NCI-H345 (cell line): ENCODE data around the gene ASB1.
A peak's percentile ranks its signal among the peaks of the same experiment; 100 is the strongest.

Source experiments
- DNase-seq: peaks from one replicate; lab custom pipeline; 2025; lab: John Stamatoyannopoulos, UW

The ASB1 gene

GRCh38 chr2:238495422-238495821 lies 68.7 kb downstream of the ASB1 start:
- no peak for DNase-seq

GRCh38 chr2:238496756-238497609 lies 70.3 kb downstream of the ASB1 start:
- no peak for DNase-seq

GRCh38 chr2:238497610-238498005 lies 70.9 kb downstream of the ASB1 start:
- no peak for DNase-seq

GRCh38 chr2:238498188-238498587 lies 71.5 kb downstream of the ASB1 start:
- no peak for DNase-seq

GRCh38 chr2:238498691-238499295 lies 72.1 kb downstream of the ASB1 start:
- DNase-seq, result peak; percentile 73

GRCh38 chr2:238499731-238500580 lies 73.2 kb downstream of the ASB1 start:
- DNase-seq, result no peak

- DNase-seq, result no peak
Observed at GRCh38 chr2:238501311-238501710, 74.6 kb downstream of the ASB1 start.
